ENCODE results near the gene DAB2IP. TPM values are rescaled to one million over a fixed set of nuclear protein-coding genes. Genes with fewer than 3 reads are reported as not detected.
A peak's percentile ranks its signal among the peaks of the same experiment; 100 is the strongest.

DAB2IP gene
- total and polyA plus RNA-seq, 2 donors (not counting 1 experiment from before 2014, with no cell fraction given): 14.6 to 16.5 TPM

- H3K36me3 ChIP-seq (ENCODE audit: control insufficient read depth, insufficient read depth, low read length): no peaks in the 10 kb centered on the region
- no peak overlapping the region for H3K27ac ChIP-seq (ENCODE audit: insufficient read depth, low read length)
- H3K4me1 ChIP-seq (ENCODE audit: control insufficient read depth, extremely low read depth, insufficient read depth, low read length): peaks cover 17% of the 10 kb centered on the region
- H3K27me3 ChIP-seq (ENCODE audit: control insufficient read depth, insufficient read depth, low read length): no peaks in the 10 kb centered on the region
- TF ChIP-seq CTCF (conservative IDR thresholded peaks at IDR 0.05 in 1 of 2, IDR thresholded peaks at IDR 0.05 in 1 of 2; ENCODE audit: low read depth in 1 of 2, low read length in 2 of 2) (no peak), EZH2 (IDR thresholded peaks at IDR 0.05; ENCODE audit: low read length, missing control alignments) (no peak)
- H4K20me1 ChIP-seq (ENCODE audit: control insufficient read depth, extremely low read depth, insufficient read depth, low read length): no peaks in the 10 kb centered on the region
- H3K4me2 ChIP-seq (ENCODE audit: extremely low read depth, insufficient read depth, low read length): peak overlapping the region; percentile 56
- H3K9ac ChIP-seq (ENCODE audit: insufficient read depth, low read length): no peak overlapping the region
- peak; percentile 54 to 74 for DNase-seq (ENCODE audit: low read depth in 2 of 2)
- no peaks in the 10 kb centered on the region for H3K9me3 ChIP-seq (ENCODE audit: control insufficient read depth, insufficient read depth, low read depth, low read length)
- H2AFZ ChIP-seq (ENCODE audit: low read length): no peak overlapping the region
- H3K79me2 ChIP-seq (ENCODE audit: control insufficient read depth, insufficient read depth, low read length): no peaks in the 10 kb centered on the region
- H3K4me3 ChIP-seq (replicated peaks in 1 of 4; ENCODE audit: control extremely low read depth in 1 of 4, insufficient read depth in 1 of 4, low read depth in 3 of 4, low read length in 4 of 4): no peak overlapping the region
Measured at GRCh38 chr9:121718084-121718483, 66.7 kb downstream of the DAB2IP start.

- Histone ChIP-seq H3K9ac (ENCODE audit: insufficient read depth, low read length) (no peak overlapping the region), H3K36me3 (ENCODE audit: control insufficient read depth, insufficient read depth, low read length) (no peaks in the 10 kb centered on the region), H3K4me2 (ENCODE audit: extremely low read depth, insufficient read depth, low read length) (no peak overlapping the region), H3K4me3 (replicated peaks in 1 of 4; ENCODE audit: control extremely low read depth in 1 of 4, insufficient read depth in 1 of 4, low read depth in 3 of 4, low read length in 4 of 4) (no peak overlapping the region), H3K4me1 (ENCODE audit: control insufficient read depth, extremely low read depth, insufficient read depth, low read length) (peaks cover 17% of the 10 kb centered on the region), H3K27me3 (ENCODE audit: control insufficient read depth, insufficient read depth, low read length) (no peaks in the 10 kb centered on the region), H3K27ac (ENCODE audit: insufficient read depth, low read length) (no peak overlapping the region), H4K20me1 (ENCODE audit: control insufficient read depth, extremely low read depth, insufficient read depth, low read length) (no peaks in the 10 kb centered on the region), H3K79me2 (ENCODE audit: control insufficient read depth, insufficient read depth, low read length) (no peaks in the 10 kb centered on the region), H3K9me3 (ENCODE audit: control insufficient read depth, insufficient read depth, low read depth, low read length) (no peaks in the 10 kb centered on the region), H2AFZ (ENCODE audit: low read length) (no peak overlapping the region)
- peak in 1 of 2 donors; percentile 21 for DNase-seq (ENCODE audit: low read depth in 2 of 2)
- TF ChIP-seq CTCF (conservative IDR thresholded peaks at IDR 0.05 in 1 of 2, IDR thresholded peaks at IDR 0.05 in 1 of 2; ENCODE audit: low read depth in 1 of 2, low read length in 2 of 2) (no peak), EZH2 (IDR thresholded peaks at IDR 0.05; ENCODE audit: low read length, missing control alignments) (no peak)
Measured at GRCh38 chr9:121718501-121718900, 67.1 kb downstream of the DAB2IP start.

- H3K9ac ChIP-seq (ENCODE audit: insufficient read depth, low read length): no peak overlapping the region
- DNase-seq (ENCODE audit: low read depth in 2 of 2): no peak
Measured at GRCh38 chr9:121720311-121721057, 69.0 kb downstream of the DAB2IP start.

More at GRCh38 chr9:121720311-121721057, 69.0 kb downstream of the DAB2IP start:
- Histone ChIP-seq H4K20me1 (ENCODE audit: control insufficient read depth, extremely low read depth, insufficient read depth, low read length) (no peaks in the 10 kb centered on the region), H3K27me3 (ENCODE audit: control insufficient read depth, insufficient read depth, low read length) (no peaks in the 10 kb centered on the region), H3K9me3 (ENCODE audit: control insufficient read depth, insufficient read depth, low read depth, low read length) (no peaks in the 10 kb centered on the region), H3K4me2 (ENCODE audit: extremely low read depth, insufficient read depth, low read length) (no peak overlapping the region), H3K4me1 (ENCODE audit: control insufficient read depth, extremely low read depth, insufficient read depth, low read length) (peaks cover 27% of the 10 kb centered on the region), H3K4me3 (replicated peaks in 1 of 4; ENCODE audit: control extremely low read depth in 1 of 4, insufficient read depth in 1 of 4, low read depth in 3 of 4, low read length in 4 of 4) (no peak overlapping the region), H2AFZ (ENCODE audit: low read length) (no peak overlapping the region), H3K27ac (ENCODE audit: insufficient read depth, low read length) (no peak overlapping the region), H3K36me3 (ENCODE audit: control insufficient read depth, insufficient read depth, low read length) (no peaks in the 10 kb centered on the region), H3K79me2 (ENCODE audit: control insufficient read depth, insufficient read depth, low read length) (no peaks in the 10 kb centered on the region)
- no peak for TF ChIP-seq CTCF (conservative IDR thresholded peaks at IDR 0.05 in 1 of 2, IDR thresholded peaks at IDR 0.05 in 1 of 2; ENCODE audit: low read depth in 1 of 2, low read length in 2 of 2)
- no peak for TF ChIP-seq EZH2 (IDR thresholded peaks at IDR 0.05; ENCODE audit: low read length, missing control alignments)
